HTERT RPE-1 (cell line): ENCODE data around the gene NFATC3.
"Not testable (repeated sequence)": the region's sequence is repeated elsewhere in the genome, so short reads cannot be mapped to it uniquely, and the experiment has no call there.

Experiments used
- in situ Hi-C: fragments of 300-500 bp; cut with MboI; formaldehyde crosslinking; loops from 4 replicates; pipeline ENCODE4 v1.14.3; 2020; ENCODE audit warnings: low sequenced_read_pairs

NFATC3 gene

GRCh38 chr16:68088130-68088972 is 3.2 kb downstream of the NFATC3 start:
- in situ Hi-C loops = no loop called here

GRCh38 chr16:68089067-68089466 is 3.9 kb downstream of the NFATC3 start:
- in situ Hi-C loops = no loop called here

- in situ Hi-C loops = no loop called here
These were observed 5.0 kb downstream of the NFATC3 start for GRCh38 chr16:68090130-68090529.

- in situ Hi-C loops = no loop called here
These were observed 5.4 kb downstream of the NFATC3 start for GRCh38 chr16:68090533-68090932.

GRCh38 chr16:68091380-68092261 is 6.5 kb downstream of the NFATC3 start:
- in situ Hi-C loops = no loop called here

- in situ Hi-C loops = not testable (repeated sequence)
These were observed 7.1 kb downstream of the NFATC3 start for GRCh38 chr16:68092275-68092674.

GRCh38 chr16:68093816-68094613 is 8.8 kb downstream of the NFATC3 start:
- in situ Hi-C loops = no loop called here

GRCh38 chr16:68094614-68094934 is 9.4 kb downstream of the NFATC3 start:
- in situ Hi-C loops = no loop called here

- in situ Hi-C loops = no loop called here
These were observed 11.3 kb downstream of the NFATC3 start for GRCh38 chr16:68096491-68096890.

- in situ Hi-C loops = no loop called here
These were observed 11.9 kb downstream of the NFATC3 start for GRCh38 chr16:68097088-68097487.

- in situ Hi-C loops = no loop called here
These were observed 12.7 kb downstream of the NFATC3 start for GRCh38 chr16:68097895-68098294.

- in situ Hi-C loops = no loop called here
These were observed 15.3 kb downstream of the NFATC3 start for GRCh38 chr16:68100488-68100887.

- in situ Hi-C loops = no loop called here
These were observed 20.4 kb downstream of the NFATC3 start for GRCh38 chr16:68105611-68106010.

- in situ Hi-C loops = not testable (repeated sequence)
These were observed 22.2 kb downstream of the NFATC3 start for GRCh38 chr16:68107230-68107928.

GRCh38 chr16:68109156-68109555 is 24.0 kb downstream of the NFATC3 start:
- in situ Hi-C loops = not testable (repeated sequence)

GRCh38 chr16:68110611-68111010 is 25.4 kb downstream of the NFATC3 start:
- in situ Hi-C loops = not testable (repeated sequence)

GRCh38 chr16:68111379-68111778 is 26.2 kb downstream of the NFATC3 start:
- in situ Hi-C loops = no loop called here

- in situ Hi-C loops = no loop called here
These were observed 28.0 kb downstream of the NFATC3 start for GRCh38 chr16:68113059-68113761.

GRCh38 chr16:68113765-68114240 is 28.6 kb downstream of the NFATC3 start:
- in situ Hi-C loops = no loop called here

- in situ Hi-C loops = not testable (repeated sequence)
These were observed 29.8 kb downstream of the NFATC3 start for GRCh38 chr16:68114939-68115338.
